A549 (cell line): ENCODE results near the gene LAMA3. TPM values are rescaled to one million over a fixed set of nuclear protein-coding genes. Genes with fewer than 3 reads are reported as not detected.

Experiments used
- ATAC-seq, 2 experiments: fragments of 200-7000 bp in 1 of 2; fragments of >200 bp in 1 of 2; cut with Nextera tagmentation in 1 of 2; cut with Tn5 transposase in 1 of 2; 3 replicates each; pipeline versions ENCODE4 v1.8.0 to v1.9.1; 2018 to 2020; ENCODE audit warnings: mild to moderate bottlenecking in 1 of 2, moderate library complexity in 1 of 2
- CTCF ChIA-PET: fragments of 300-600 bp; sonication (Branson Sonifier 250); formaldehyde crosslinking; extraction: SDS; loops from one replicate; lab custom pipeline; 2021; ENCODE audit warnings: antibody characterized with exemption, inconsistent platforms; lab: Yijun Ruan, JAX
- POLR2A ChIA-PET: fragments of 350-600 bp; formaldehyde crosslinking; extraction: SDS; loops from one replicate; lab custom pipeline; 2021; ENCODE audit warnings: antibody characterized with exemption, inconsistent platforms; lab: Yijun Ruan, JAX
- DNase-seq, 2 experiments: peaks; one replicate each; pipeline versions ENCODE4 v3.0.0 to v3.0.0-alpha.2; 2011 to 2016; ENCODE audit warnings: low read depth in 1 of 2, low spot score in 1 of 2
- FAIRE-seq: peaks from 2 replicates; lab custom pipeline; 2011; peaks lifted over from hg19 to GRCh38; lab: Jason Lieb, UNC
- H3K27ac ChIP-seq, 2 experiments: fragments of >200 bp; sonication (Bioruptor Twin); formaldehyde crosslinking; 3 replicates each; pipeline ENCODE4 v1.5.1; 2016 to 2017
- H3K4me1 ChIP-seq: fragments of >200 bp; sonication (Bioruptor Twin); formaldehyde crosslinking; 3 replicates; pipeline ENCODE4 v1.6.1; 2016
- H3K4me2 ChIP-seq: fragments of >200 bp; sonication (Bioruptor Twin); formaldehyde crosslinking; 3 replicates; pipeline ENCODE4 v1.6.1; 2016
- H3K4me3 ChIP-seq: fragments of >200 bp; sonication (Bioruptor Twin); formaldehyde crosslinking; 3 replicates; pipeline ENCODE4 v1.5.1; 2016
- H3K9me3 ChIP-seq: fragments of >200 bp; sonication (Bioruptor Twin); formaldehyde crosslinking; 3 replicates; pipeline ENCODE4 v1.6.1; 2016
- BHLHE40 ChIP-seq: IDR thresholded peaks from 2 replicates; pipeline ENCODE4 v1.6.1; 2012; ENCODE audit warnings: low read depth, low read length, inconsistent platforms
- CBX8 ChIP-seq: fragments of 200-600 bp; sonication (generic); IDR thresholded peaks from 2 replicates; pipeline ENCODE4 v1.6.1; 2016
- CHD4 ChIP-seq: fragments of 200-600 bp; sonication (generic); IDR thresholded peaks from 2 replicates; pipeline ENCODE4 v1.6.1; 2016; ENCODE audit warnings: antibody characterized with exemption, mild to moderate bottlenecking, borderline replicate concordance
- EP300 ChIP-seq, 2 experiments: fragments of >200 bp; sonication (Bioruptor Twin); formaldehyde crosslinking; IDR thresholded peaks; 2 replicates in 1 of 2; 3 replicates in 1 of 2; pipeline ENCODE4 v1.6.1; 2016 to 2017
- FOSB ChIP-seq: fragments of 250-450 bp; sonication (Bioruptor Pico); IDR thresholded peaks from 2 replicates; pipeline ENCODE4 v1.5.0; 2020; ENCODE audit warnings: mild to moderate bottlenecking, moderate library complexity
- GATA3 ChIP-seq: IDR thresholded peaks from 2 replicates; pipeline ENCODE4 v1.6.1; 2012; ENCODE audit warnings: borderline replicate concordance
- HEYL ChIP-seq: fragments of 250-450 bp; sonication (Bioruptor Pico); IDR thresholded peaks from 2 replicates; pipeline ENCODE4 v1.8.0; 2021; ENCODE audit warnings: mild to moderate bottlenecking, moderate library complexity
- HOXB13 ChIP-seq: fragments of 250-450 bp; sonication (Bioruptor Pico); IDR thresholded peaks from 2 replicates; pipeline ENCODE4 v1.5.0; 2020; ENCODE audit warnings: low read depth, mild to moderate bottlenecking, moderate library complexity
- HOXB5 ChIP-seq: fragments of 250-450 bp; sonication (Bioruptor Pico); IDR thresholded peaks from 2 replicates; pipeline ENCODE4 v1.5.0; 2020; ENCODE audit warnings: mild to moderate bottlenecking, moderate library complexity
- JUN ChIP-seq, 2 experiments: fragments of >200 bp; sonication (Bioruptor Twin); formaldehyde crosslinking; IDR thresholded peaks; 2 replicates in 1 of 2; 3 replicates in 1 of 2; pipeline ENCODE4 v1.6.1; 2016 to 2017
- MAFK ChIP-seq: fragments of 450-650 bp; IDR thresholded peaks from 2 replicates; pipeline ENCODE4 v1.6.1; 2014; ENCODE audit not compliant: partially characterized antibody
- MAZ ChIP-seq: fragments of 150-350 bp; IDR thresholded peaks from 2 replicates; pipeline ENCODE4 v1.6.1; 2014; ENCODE audit warnings: antibody characterized with exemption, low read depth, low read length, borderline replicate concordance
- NFE2L2 ChIP-seq: fragments of 150-350 bp; conservative IDR thresholded peaks from 2 replicates; pipeline ENCODE4 v1.6.1; 2014; ENCODE audit warnings: low read length
- NR3C1 ChIP-seq: fragments of >200 bp; sonication (Bioruptor Twin); formaldehyde crosslinking; IDR thresholded peaks from 3 replicates; pipeline ENCODE4 v1.6.1; 2017
- RAD21 ChIP-seq, 2 experiments: fragments of >200 bp in 1 of 2; sonication (Bioruptor Twin) in 1 of 2; formaldehyde crosslinking in 1 of 2; IDR thresholded peaks in 1 of 2; conservative IDR thresholded peaks in 1 of 2; 2 replicates in 1 of 2; 3 replicates in 1 of 2; pipeline ENCODE4 v1.6.1; 2012 to 2018; ENCODE audit warnings: inconsistent platforms in 1 of 2
- RCOR1 ChIP-seq: fragments of 150-350 bp; IDR thresholded peaks from 2 replicates; pipeline ENCODE4 v1.6.1; 2014; ENCODE audit warnings: antibody characterized with exemption, low read length, low read depth
- RFX5 ChIP-seq: fragments of 450-650 bp; IDR thresholded peaks from 2 replicates; pipeline ENCODE4 v1.7.1; 2014; ENCODE audit warnings: antibody characterized with exemption, mild to moderate bottlenecking, moderate library complexity
- SMC3 ChIP-seq: fragments of >200 bp; sonication (Bioruptor Twin); formaldehyde crosslinking; IDR thresholded peaks from 3 replicates; pipeline ENCODE4 v1.6.1; 2018; ENCODE audit warnings: inconsistent platforms
- SREBF2 ChIP-seq: fragments of 450-650 bp; IDR thresholded peaks from 2 replicates; pipeline ENCODE4 v1.6.1; 2014; ENCODE audit warnings: mild to moderate bottlenecking, moderate library complexity
- TFCP2L1 ChIP-seq: fragments of 250-450 bp; sonication (Bioruptor Pico); IDR thresholded peaks from 2 replicates; pipeline ENCODE4 v1.5.0; 2021; ENCODE audit warnings: mild to moderate bottlenecking
- ZNF302 ChIP-seq: fragments of 250-450 bp; sonication (Bioruptor Pico); IDR thresholded peaks from 2 replicates; pipeline ENCODE4 v1.9.0; 2021; ENCODE audit warnings: inconsistent platforms, mild to moderate bottlenecking, moderate library complexity
- ZSCAN20 ChIP-seq: fragments of 250-450 bp; sonication (Bioruptor Pico); IDR thresholded peaks from 2 replicates; pipeline ENCODE4 v1.8.0; 2022; ENCODE audit warnings: mild to moderate bottlenecking, moderate library complexity
- WGBS: methylation state at CpG from one replicate; pipeline ENCODE4 v1.1.6; 2017; ENCODE audit errors: missing lambda C conversion rate; 5-methylcytosine and 5-hydroxymethylcytosine counted together
- polyA plus RNA-seq, 4 experiments: library from polyadenylated mRNA; depleted of rRNA in 3 of 4; stranded (reverse); fragments of >200 nt; fragmentation: RNase III in 1 of 4; extraction: RNeasy Plus Mini Kit Qiagen cat#74134 plus additional on column Dnase treatment in 1 of 4; gene quantifications; 2 replicates in 3 of 4; 3 replicates in 1 of 4; pipeline ENCODE4 v1.2.3, GENCODE V29; 2011 to 2017
- TF ChIP-seq, protein P1 (sequence below): fragments of >200 bp; sonication (Bioruptor Twin); formaldehyde crosslinking; IDR thresholded peaks from 3 replicates; pipeline ENCODE4 v1.6.1; 2016
- TF ChIP-seq, protein P2 (sequence below): fragments of 450-650 bp; IDR thresholded peaks from 2 replicates; pipeline ENCODE4 v1.6.1; 2014; ENCODE audit warnings: antibody characterized with exemption
- TF ChIP-seq, protein P3 (sequence below): fragments of 150-350 bp; IDR thresholded peaks from 2 replicates; pipeline ENCODE4 v1.6.1; 2014; ENCODE audit warnings: low read depth, mild to moderate bottlenecking, low read length
- TF ChIP-seq, protein P4 (sequence below): fragments of 250-450 bp; sonication (Bioruptor Pico); IDR thresholded peaks from 2 replicates; pipeline ENCODE4 v1.5.0; 2020; ENCODE audit warnings: low read depth, mild to moderate bottlenecking, moderate library complexity
- TF ChIP-seq, protein P5 (sequence below): IDR thresholded peaks from 2 replicates; pipeline ENCODE4 v1.6.1; 2012
- TF ChIP-seq, protein P6 (sequence below): IDR thresholded peaks from 2 replicates; pipeline ENCODE4 v1.6.1; 2012; ENCODE audit warnings: low read depth, borderline replicate concordance

The LAMA3 gene
- polyA plus RNA-seq, 2 of the 4 experiments (the other 2 are of a cell fraction), result 18.2 to 31.0 TPM

DNA sequence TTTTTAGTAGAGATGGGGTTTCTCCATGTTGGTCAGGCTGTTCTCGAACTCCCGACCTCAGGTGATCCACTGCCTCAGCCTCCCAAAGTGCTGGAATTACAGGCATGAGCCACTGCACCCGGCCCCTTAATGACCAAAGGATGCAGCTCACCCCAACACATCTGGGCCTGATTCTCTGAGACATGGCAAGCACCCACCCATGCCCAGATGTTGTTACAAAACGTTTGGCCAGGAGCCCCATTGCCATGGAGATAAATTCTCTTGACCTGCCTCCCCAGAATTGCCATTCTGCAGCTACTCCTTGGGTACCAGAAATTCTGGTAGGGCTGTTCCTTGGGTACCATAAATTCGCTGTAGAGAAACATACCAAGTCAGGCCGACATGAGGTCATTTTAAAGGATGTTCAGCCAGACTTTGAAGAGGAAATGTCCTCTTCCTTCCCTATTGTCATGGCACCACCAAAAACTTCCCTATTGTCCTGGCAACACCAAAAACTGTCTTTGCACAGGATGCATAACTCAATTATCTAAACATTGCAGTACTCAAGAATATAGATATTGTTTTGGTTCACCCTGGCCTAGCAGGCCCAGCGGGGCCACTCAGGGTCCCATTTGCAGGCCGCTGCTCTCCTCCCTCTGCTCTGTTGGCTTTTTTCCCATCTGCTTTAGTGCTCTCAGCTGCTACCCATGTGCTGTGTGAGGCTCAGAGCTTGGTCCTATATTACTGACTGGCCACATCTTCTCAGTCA lies 164.4 kb downstream of the LAMA3 start:
- WGBS, result 76% methylated on average over 8 of the region's 8 CpGs
- H3K4me1 ChIP-seq, result no peaks in the 10 kb centered on the region
- TF ChIP-seq HOXB5 (CRISPR knock-in tag) (no peak), RAD21 (conservative IDR thresholded peaks at IDR 0.05 in 1 of 2, IDR thresholded peaks at IDR 0.05 in 1 of 2) (no peak), SMC3 (no peak), NFE2L2 (no peak), ZSCAN20 (CRISPR knock-in tag) (no peak), RFX5 (no peak), RCOR1 (no peak), FOSB (CRISPR knock-in tag) (no peak), GATA3 (no peak), CBX8 (no peak), TFCP2L1 (CRISPR knock-in tag) (no peak), SREBF2 (no peak), EP300 (IDR thresholded peaks at IDR 0.05) (no peak), MAZ (no peak), BHLHE40 (no peak)
- TF ChIP-seq, protein P1, sequence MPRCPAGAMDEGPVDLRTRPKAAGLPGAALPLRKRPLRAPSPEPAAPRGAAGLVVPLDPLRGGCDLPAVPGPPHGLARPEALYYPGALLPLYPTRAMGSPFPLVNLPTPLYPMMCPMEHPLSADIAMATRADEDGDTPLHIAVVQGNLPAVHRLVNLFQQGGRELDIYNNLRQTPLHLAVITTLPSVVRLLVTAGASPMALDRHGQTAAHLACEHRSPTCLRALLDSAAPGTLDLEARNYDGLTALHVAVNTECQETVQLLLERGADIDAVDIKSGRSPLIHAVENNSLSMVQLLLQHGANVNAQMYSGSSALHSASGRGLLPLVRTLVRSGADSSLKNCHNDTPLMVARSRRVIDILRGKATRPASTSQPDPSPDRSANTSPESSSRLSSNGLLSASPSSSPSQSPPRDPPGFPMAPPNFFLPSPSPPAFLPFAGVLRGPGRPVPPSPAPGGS, result no peak
- TF ChIP-seq, protein P2, sequence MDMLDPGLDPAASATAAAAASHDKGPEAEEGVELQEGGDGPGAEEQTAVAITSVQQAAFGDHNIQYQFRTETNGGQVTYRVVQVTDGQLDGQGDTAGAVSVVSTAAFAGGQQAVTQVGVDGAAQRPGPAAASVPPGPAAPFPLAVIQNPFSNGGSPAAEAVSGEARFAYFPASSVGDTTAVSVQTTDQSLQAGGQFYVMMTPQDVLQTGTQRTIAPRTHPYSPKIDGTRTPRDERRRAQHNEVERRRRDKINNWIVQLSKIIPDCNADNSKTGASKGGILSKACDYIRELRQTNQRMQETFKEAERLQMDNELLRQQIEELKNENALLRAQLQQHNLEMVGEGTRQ, result no peak
- H3K27ac ChIP-seq, result no peak overlapping the region
- H3K4me2 ChIP-seq, result no peak overlapping the region
- ATAC-seq (no peak), FAIRE-seq (no peak), DNase-seq (no peak)
- H3K9me3 ChIP-seq, result no peaks in the 10 kb centered on the region
- CTCF ChIA-PET, result no interaction called here
- no peak overlapping the region for H3K4me3 ChIP-seq
- POLR2A ChIA-PET, result no interaction called here

DNA sequence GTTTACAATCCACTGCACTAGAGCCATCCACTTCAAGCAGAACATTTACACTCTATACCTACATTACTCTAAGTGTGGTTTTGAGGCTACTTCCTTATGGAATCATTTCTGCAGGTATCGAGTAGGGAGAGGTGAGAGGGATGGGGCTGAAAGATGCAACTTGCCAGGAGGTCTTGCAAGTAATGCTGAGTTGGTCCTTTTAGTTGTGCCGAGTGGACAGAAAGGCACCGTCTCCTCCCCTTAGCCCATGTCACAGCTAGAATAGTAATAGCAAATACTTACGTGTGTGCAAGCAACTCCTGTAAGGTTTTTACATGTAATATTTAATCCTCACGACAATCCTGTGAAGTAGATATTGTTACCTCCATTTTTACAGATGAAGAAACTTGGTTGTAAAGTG lies 166.5 kb downstream of the LAMA3 start:
- DNase-seq (no peak), ATAC-seq (no peak), FAIRE-seq (no peak)
- no peak overlapping the region for H3K4me2 ChIP-seq
- ChIA-PET CTCF (interaction anchor here (0.6 kb wide), 1 partner anchor 302 kb away, joined by 4 read pairs; no protein-coding TSS in a partner anchor), POLR2A (no interaction called here)
- TF ChIP-seq MAFK (peak; percentile 71), HOXB13 (CRISPR knock-in tag) (no peak)
- no peaks in the 10 kb centered on the region for H3K4me1 ChIP-seq
- WGBS, result 80% methylated on average over 5 of the region's 5 CpGs
- no peaks in the 10 kb centered on the region for H3K9me3 ChIP-seq
- no peak overlapping the region for H3K27ac ChIP-seq
- H3K4me3 ChIP-seq, result no peak overlapping the region

DNA sequence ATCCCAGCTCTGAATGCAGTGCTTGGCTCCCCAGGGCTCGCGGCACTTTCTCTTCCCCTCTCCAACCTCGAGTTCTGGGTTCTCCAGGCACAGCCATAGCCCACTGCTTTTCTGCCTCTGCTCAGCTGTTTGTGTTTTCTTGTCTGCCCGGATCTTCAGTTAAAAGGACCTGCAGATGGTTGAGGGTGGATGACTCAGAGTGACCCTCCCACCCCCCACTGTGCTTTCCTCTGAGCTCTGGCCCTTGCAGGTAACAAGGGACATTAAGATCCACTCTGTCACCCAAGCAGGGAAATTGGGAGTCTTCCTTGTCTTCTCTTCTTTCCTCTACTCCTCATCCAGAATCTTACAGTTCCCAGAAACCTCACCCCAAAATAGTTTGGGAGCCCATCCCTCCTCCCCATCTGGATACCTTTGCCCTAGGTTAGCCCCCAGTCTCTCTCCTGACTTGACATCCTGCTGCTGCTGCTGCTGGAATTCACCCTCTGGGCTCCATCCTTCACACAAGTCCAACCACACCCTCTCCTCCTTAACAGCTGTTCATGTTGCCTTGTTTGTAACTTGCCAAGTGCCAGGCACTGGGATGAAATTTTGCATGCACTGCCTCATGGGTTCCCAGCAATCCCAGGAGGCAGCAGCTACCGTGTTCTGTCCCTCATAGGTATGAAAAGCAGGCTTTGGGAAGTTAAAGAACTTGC lies 167.4 kb downstream of the LAMA3 start:
- Histone ChIP-seq H3K4me3 (no peak overlapping the region), H3K27ac (no peak overlapping the region), H3K9me3 (no peaks in the 10 kb centered on the region)
- DNase-seq, result no peak
- FAIRE-seq, result no peak
- ChIA-PET CTCF (no interaction called here), POLR2A (no interaction called here)
- TF ChIP-seq, protein P3, sequence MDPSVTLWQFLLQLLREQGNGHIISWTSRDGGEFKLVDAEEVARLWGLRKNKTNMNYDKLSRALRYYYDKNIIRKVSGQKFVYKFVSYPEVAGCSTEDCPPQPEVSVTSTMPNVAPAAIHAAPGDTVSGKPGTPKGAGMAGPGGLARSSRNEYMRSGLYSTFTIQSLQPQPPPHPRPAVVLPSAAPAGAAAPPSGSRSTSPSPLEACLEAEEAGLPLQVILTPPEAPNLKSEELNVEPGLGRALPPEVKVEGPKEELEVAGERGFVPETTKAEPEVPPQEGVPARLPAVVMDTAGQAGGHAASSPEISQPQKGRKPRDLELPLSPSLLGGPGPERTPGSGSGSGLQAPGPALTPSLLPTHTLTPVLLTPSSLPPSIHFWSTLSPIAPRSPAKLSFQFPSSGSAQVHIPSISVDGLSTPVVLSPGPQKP, result no peak
- no peak for TF ChIP-seq BHLHE40
- TF ChIP-seq MAZ, result no peak
- TF ChIP-seq NR3C1, result no peak
- TF ChIP-seq, protein P4, sequence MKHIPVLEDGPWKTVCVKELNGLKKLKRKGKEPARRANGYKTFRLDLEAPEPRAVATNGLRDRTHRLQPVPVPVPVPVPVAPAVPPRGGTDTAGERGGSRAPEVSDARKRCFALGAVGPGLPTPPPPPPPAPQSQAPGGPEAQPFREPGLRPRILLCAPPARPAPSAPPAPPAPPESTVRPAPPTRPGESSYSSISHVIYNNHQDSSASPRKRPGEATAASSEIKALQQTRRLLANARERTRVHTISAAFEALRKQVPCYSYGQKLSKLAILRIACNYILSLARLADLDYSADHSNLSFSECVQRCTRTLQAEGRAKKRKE (CRISPR knock-in tag), result no peak
- no peak for TF ChIP-seq GATA3
- TF ChIP-seq, protein P5, sequence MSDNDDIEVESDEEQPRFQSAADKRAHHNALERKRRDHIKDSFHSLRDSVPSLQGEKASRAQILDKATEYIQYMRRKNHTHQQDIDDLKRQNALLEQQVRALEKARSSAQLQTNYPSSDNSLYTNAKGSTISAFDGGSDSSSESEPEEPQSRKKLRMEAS, result no peak
- no peak for TF ChIP-seq NFE2L2
- no peak for TF ChIP-seq HEYL
- TF ChIP-seq CHD4, result no peak
- no peak for TF ChIP-seq SMC3
- TF ChIP-seq JUN (IDR thresholded peaks at IDR 0.05), result no peak
- TF ChIP-seq, protein P6, sequence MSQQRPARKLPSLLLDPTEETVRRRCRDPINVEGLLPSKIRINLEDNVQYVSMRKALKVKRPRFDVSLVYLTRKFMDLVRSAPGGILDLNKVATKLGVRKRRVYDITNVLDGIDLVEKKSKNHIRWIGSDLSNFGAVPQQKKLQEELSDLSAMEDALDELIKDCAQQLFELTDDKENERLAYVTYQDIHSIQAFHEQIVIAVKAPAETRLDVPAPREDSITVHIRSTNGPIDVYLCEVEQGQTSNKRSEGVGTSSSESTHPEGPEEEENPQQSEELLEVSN, result no peak
- TF ChIP-seq ZNF302 (CRISPR knock-in tag), result no peak
- TF ChIP-seq, all 56 proteins: peak for 0
- no peak for ATAC-seq
- Histone ChIP-seq H3K4me1 (no peaks in the 10 kb centered on the region), H3K4me2 (no peak overlapping the region)
- WGBS, result 74% methylated on average over 5 of the region's 5 CpGs
